WTC11 (cell line): Measurements from ENCODE around the gene KRT7. TPM values are rescaled to one million over a fixed set of nuclear protein-coding genes. Genes with fewer than 3 reads are reported as not detected.

ENCODE experiments used
- ATAC-seq: fragments of 200-7000 bp; cut with Tn5 transposase; 2 replicates; pipeline ENCODE4 v1.10.0; 2021; ENCODE audit warnings: mild to moderate bottlenecking, moderate library complexity
- CTCF ChIA-PET: fragments of 300-600 bp; sonication (Branson Sonifier 250); formaldehyde crosslinking; loops from one replicate; lab custom pipeline; 2021; ENCODE audit warnings: antibody characterized with exemption; lab: Charles Lee
- POLR2A ChIA-PET: fragments of 350-600 bp; sonication (Branson Sonifier 250); formaldehyde crosslinking; loops from one replicate; lab custom pipeline; 2021; ENCODE audit warnings: antibody characterized with exemption; lab: Charles Lee
- DNase-seq: peaks from one replicate; pipeline ENCODE4 v3.0.0; 2021; ENCODE audit warnings: low spot score
- H3K27ac Mint-ChIP-seq: 2 replicates; pipeline ENCODE4 v1.8.0; 2021; ENCODE audit warnings: mixed read lengths
- H3K27me3 Mint-ChIP-seq: 2 replicates; pipeline ENCODE4 v1.8.0; 2021; ENCODE audit warnings: low read depth, mild to moderate bottlenecking, moderate library complexity, mixed read lengths
- H3K36me3 Mint-ChIP-seq: 2 replicates; pipeline ENCODE4 v1.8.0; 2021; ENCODE audit warnings: mixed read lengths
- H3K4me1 Mint-ChIP-seq: 2 replicates; pipeline ENCODE4 v1.8.0; 2022; ENCODE audit warnings: mixed read lengths
- H3K4me3 Mint-ChIP-seq: 2 replicates; pipeline ENCODE4 v1.8.0; 2021; ENCODE audit warnings: mild to moderate bottlenecking, moderate library complexity, mixed read lengths
- H3K9me3 Mint-ChIP-seq: 2 replicates; pipeline ENCODE4 v1.8.0; 2021; ENCODE audit warnings: mixed read lengths
- AR ChIP-seq: fragments of 250-450 bp; sonication (Bioruptor Pico); IDR thresholded peaks from 2 replicates; pipeline ENCODE4 v1.9.0; 2021; ENCODE audit warnings: mild to moderate bottlenecking
- ATF1 ChIP-seq: sonication (generic); formaldehyde crosslinking; IDR thresholded peaks from 2 replicates; pipeline ENCODE4 v1.8.1; 2023; ENCODE audit warnings: mild to moderate bottlenecking, moderate library complexity, missing genetic modification reagents
- ATF3 ChIP-seq: sonication (generic); formaldehyde crosslinking; conservative IDR thresholded peaks from 2 replicates; pipeline ENCODE4 v1.8.1; 2022; ENCODE audit warnings: mild to moderate bottlenecking, missing genetic modification reagents
- ERG ChIP-seq: fragments of 250-450 bp; sonication (Bioruptor Pico); IDR thresholded peaks from 2 replicates; pipeline ENCODE4 v1.8.0; 2021; ENCODE audit warnings: mild to moderate bottlenecking
- HMGA2 ChIP-seq: fragments of 250-450 bp; sonication (Bioruptor Pico); IDR thresholded peaks from 2 replicates; pipeline ENCODE4 v1.4.0; 2021; ENCODE audit warnings: mild to moderate bottlenecking, moderate library complexity
- IRF2 ChIP-seq: sonication (generic); formaldehyde crosslinking; IDR thresholded peaks from 2 replicates; pipeline ENCODE4 v1.8.0; 2022; ENCODE audit warnings: low read depth, missing genetic modification reagents, borderline replicate concordance
- KAT7 ChIP-seq: sonication (generic); formaldehyde crosslinking; IDR thresholded peaks from 2 replicates; pipeline ENCODE4 v1.8.1; 2023; ENCODE audit warnings: missing genetic modification reagents, mild to moderate bottlenecking, borderline replicate concordance
- RORB ChIP-seq: fragments of 250-450 bp; sonication (Bioruptor Pico); IDR thresholded peaks from 2 replicates; pipeline ENCODE4 v1.9.0; 2021; ENCODE audit warnings: mild to moderate bottlenecking
- SMAD4 ChIP-seq: sonication (generic); formaldehyde crosslinking; IDR thresholded peaks from 2 replicates; pipeline ENCODE4 v1.8.0; 2022; ENCODE audit warnings: mild to moderate bottlenecking, missing genetic modification reagents
- TP53 ChIP-seq: sonication (generic); formaldehyde crosslinking; IDR thresholded peaks from 2 replicates; pipeline ENCODE4 v1.8.1; 2023; ENCODE audit warnings: mild to moderate bottlenecking, missing genetic modification reagents
- USF2 ChIP-seq: sonication (generic); formaldehyde crosslinking; IDR thresholded peaks from 2 replicates; pipeline ENCODE4 v1.8.1; 2023; ENCODE audit warnings: mild to moderate bottlenecking, missing genetic modification reagents, moderate library complexity
- ZMAT4 ChIP-seq: fragments of 250-450 bp; sonication (Bioruptor Pico); IDR thresholded peaks from 2 replicates; pipeline ENCODE4 v1.9.0; 2021; ENCODE audit warnings: mild to moderate bottlenecking
- ZNF138 ChIP-seq: sonication (generic); formaldehyde crosslinking; conservative IDR thresholded peaks from 2 replicates; pipeline ENCODE4 v1.8.1; 2022; ENCODE audit warnings: mild to moderate bottlenecking, moderate library complexity, missing genetic modification reagents
- ZNF232 ChIP-seq: sonication (generic); formaldehyde crosslinking; IDR thresholded peaks from 2 replicates; pipeline ENCODE4 v1.8.0; 2022; ENCODE audit warnings: mild to moderate bottlenecking, missing genetic modification reagents
- ZNF416 ChIP-seq: fragments of 250-450 bp; sonication (Bioruptor Pico); IDR thresholded peaks from 2 replicates; pipeline ENCODE4 v1.9.0; 2021; ENCODE audit warnings: mild to moderate bottlenecking, inconsistent platforms
- ZNF423 ChIP-seq: fragments of 250-450 bp; sonication (Bioruptor Pico); IDR thresholded peaks from 2 replicates; pipeline ENCODE4 v2.1.2; 2022; ENCODE audit warnings: mild to moderate bottlenecking, moderate library complexity
- total RNA-seq: library from RNA; stranded (reverse); gene quantifications from 3 replicates; pipeline ENCODE4 v1.2.3, GENCODE V29; 2021
- TF ChIP-seq, protein P1 (sequence below): sonication (generic); formaldehyde crosslinking; IDR thresholded peaks from 2 replicates; pipeline ENCODE4 v1.8.1; 2022; ENCODE audit warnings: low read depth, mild to moderate bottlenecking, moderate library complexity, missing genetic modification reagents, borderline replicate concordance
- TF ChIP-seq, protein P2 (sequence below): sonication (generic); formaldehyde crosslinking; IDR thresholded peaks from 2 replicates; pipeline ENCODE4 v1.8.1; 2022; ENCODE audit warnings: mild to moderate bottlenecking, missing genetic modification reagents, moderate library complexity, borderline replicate concordance
- TF ChIP-seq, protein P3 (sequence below): sonication (generic); formaldehyde crosslinking; IDR thresholded peaks from 2 replicates; pipeline ENCODE4 v1.8.1; 2023; ENCODE audit warnings: mild to moderate bottlenecking, missing genetic modification reagents
- TF ChIP-seq, protein P4 (sequence below): sonication (generic); formaldehyde crosslinking; IDR thresholded peaks from 2 replicates; pipeline ENCODE4 v1.8.1; 2022; ENCODE audit warnings: missing genetic modification reagents, borderline replicate concordance

Gene KRT7
- total RNA-seq, 1 experiment from 2014 or later = 10.6 TPM

DNA sequence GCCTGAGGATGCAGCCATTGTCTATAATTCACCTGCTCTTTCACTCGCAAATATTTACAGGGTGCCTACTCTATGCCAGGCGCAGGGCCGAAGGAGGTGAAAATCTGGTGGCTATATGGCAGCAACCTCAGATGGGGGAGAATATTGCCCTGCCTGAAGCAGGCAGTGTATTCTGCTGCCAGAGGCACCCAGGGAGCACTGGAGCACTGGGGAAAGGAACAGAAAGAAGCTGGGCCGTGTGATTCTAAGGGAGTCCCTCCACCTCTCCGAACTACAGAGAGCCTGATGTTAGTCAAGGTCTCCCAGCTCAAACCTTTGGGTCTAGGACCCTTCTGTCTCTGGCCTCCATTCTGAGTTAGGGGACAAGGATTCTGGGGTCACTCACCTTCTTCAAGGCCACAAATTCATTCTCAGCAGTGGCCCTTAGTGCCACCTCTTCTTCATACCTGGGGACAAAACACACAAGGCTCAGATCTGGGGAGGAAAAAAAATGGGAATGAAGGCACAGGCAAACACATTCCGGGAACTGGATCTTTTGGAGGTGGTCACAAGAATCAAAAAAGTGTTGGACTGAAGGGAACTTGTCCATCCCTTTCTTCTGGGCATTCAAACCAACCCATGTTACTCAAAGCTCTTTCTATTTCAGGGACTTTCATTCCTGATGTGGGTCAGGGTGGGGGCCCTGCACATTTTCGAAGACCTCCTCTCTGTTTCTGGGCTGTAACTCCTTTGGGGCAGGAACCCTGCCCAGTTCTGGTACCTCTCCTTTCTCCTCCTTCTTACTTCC lies 22.1 kb downstream of the KRT7 start:
- ChIA-PET CTCF (interaction anchor here (0.7 to 3.1 kb wide), 4 partner anchors 24 to 52 kb away, joined by 3 to 19 read pairs (median 4); no protein-coding TSS in a partner anchor), POLR2A (no interaction called here)
- no peak for TF ChIP-seq ZNF138 (CRISPR knock-in tag)
- TF ChIP-seq USF2 (CRISPR knock-in tag) = no peak
- TF ChIP-seq ZNF416 (CRISPR knock-in tag) = no peak
- TF ChIP-seq HMGA2 (CRISPR knock-in tag) = no peak
- TF ChIP-seq, protein P1, sequence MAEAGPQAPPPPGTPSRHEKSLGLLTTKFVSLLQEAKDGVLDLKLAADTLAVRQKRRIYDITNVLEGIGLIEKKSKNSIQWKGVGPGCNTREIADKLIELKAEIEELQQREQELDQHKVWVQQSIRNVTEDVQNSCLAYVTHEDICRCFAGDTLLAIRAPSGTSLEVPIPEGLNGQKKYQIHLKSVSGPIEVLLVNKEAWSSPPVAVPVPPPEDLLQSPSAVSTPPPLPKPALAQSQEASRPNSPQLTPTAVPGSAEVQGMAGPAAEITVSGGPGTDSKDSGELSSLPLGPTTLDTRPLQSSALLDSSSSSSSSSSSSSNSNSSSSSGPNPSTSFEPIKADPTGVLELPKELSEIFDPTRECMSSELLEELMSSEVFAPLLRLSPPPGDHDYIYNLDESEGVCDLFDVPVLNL (CRISPR knock-in tag) = no peak
- TF ChIP-seq ZNF232 = no peak
- no peak for TF ChIP-seq ZNF423
- peaks cover 66% of the 10 kb centered on the region for H3K27me3 Mint-ChIP-seq
- peaks cover 9% of the 10 kb centered on the region for H3K4me1 Mint-ChIP-seq
- no peak overlapping the region for H3K27ac Mint-ChIP-seq
- H3K36me3 Mint-ChIP-seq = peaks cover 4% of the 10 kb centered on the region
- no peak for DNase-seq
- H3K4me3 Mint-ChIP-seq = no peak overlapping the region
- no peak for ATAC-seq
- H3K9me3 Mint-ChIP-seq = peaks cover 11% of the 10 kb centered on the region

DNA sequence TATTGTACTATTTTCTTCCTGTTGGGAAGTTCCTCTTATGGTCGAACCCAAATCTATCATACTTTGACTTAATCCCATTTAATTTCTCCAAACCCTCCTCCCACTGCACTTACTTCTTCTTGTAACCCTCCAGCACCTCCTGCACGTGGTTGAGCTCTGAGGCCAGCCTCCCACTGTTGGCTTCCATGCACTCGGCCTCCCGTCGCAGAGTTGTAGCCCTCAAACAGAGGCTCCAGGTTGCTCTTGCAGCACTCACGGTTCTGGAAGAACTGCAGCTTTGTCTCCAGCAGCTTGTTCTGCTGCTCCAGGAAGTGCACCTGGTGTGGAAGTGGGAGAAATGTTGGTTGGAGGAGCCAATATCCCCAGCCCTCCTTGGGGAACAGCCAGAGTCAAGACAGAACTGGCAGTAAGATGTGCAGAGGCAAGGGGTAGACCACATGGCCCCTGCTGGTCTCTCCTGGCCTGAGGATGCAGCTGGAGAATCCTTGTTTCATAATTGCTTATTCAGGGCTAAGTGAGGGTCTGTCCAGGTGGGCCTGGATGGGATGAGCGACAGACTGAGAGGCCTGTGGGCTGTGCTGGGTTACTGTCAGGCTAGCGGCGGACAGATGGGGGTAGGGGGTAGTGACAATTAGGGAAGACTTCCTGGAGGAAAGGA lies 23.0 kb downstream of the KRT7 start:
- no peak for ATAC-seq
- Mint-ChIP-seq H3K4me3 (no peak overlapping the region), H3K4me1 (peaks cover 16% of the 10 kb centered on the region), H3K36me3 (peaks cover 9% of the 10 kb centered on the region), H3K27ac (no peak overlapping the region), H3K9me3 (peaks cover 20% of the 10 kb centered on the region), H3K27me3 (peaks cover 68% of the 10 kb centered on the region)
- ChIA-PET CTCF (interaction anchor here (0.9 to 3.1 kb wide), 3 partner anchors 23 to 36 kb away, joined by 3 to 19 read pairs (median 3); no protein-coding TSS in a partner anchor), POLR2A (no interaction called here)
- no peak for DNase-seq
- TF ChIP-seq SMAD4 (CRISPR knock-in tag) (no peak), AR (no peak), ERG (CRISPR knock-in tag) (no peak), ZNF232 (no peak), TP53 (CRISPR knock-in tag) (no peak), IRF2 (CRISPR knock-in tag) (no peak), ZMAT4 (CRISPR knock-in tag) (no peak), ATF3 (CRISPR knock-in tag) (no peak), KAT7 (CRISPR knock-in tag) (no peak), ATF1 (no peak), RORB (CRISPR knock-in tag) (no peak)
- TF ChIP-seq, protein P2, sequence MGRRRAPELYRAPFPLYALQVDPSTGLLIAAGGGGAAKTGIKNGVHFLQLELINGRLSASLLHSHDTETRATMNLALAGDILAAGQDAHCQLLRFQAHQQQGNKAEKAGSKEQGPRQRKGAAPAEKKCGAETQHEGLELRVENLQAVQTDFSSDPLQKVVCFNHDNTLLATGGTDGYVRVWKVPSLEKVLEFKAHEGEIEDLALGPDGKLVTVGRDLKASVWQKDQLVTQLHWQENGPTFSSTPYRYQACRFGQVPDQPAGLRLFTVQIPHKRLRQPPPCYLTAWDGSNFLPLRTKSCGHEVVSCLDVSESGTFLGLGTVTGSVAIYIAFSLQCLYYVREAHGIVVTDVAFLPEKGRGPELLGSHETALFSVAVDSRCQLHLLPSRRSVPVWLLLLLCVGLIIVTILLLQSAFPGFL (CRISPR knock-in tag) = no peak
- TF ChIP-seq, protein P3, sequence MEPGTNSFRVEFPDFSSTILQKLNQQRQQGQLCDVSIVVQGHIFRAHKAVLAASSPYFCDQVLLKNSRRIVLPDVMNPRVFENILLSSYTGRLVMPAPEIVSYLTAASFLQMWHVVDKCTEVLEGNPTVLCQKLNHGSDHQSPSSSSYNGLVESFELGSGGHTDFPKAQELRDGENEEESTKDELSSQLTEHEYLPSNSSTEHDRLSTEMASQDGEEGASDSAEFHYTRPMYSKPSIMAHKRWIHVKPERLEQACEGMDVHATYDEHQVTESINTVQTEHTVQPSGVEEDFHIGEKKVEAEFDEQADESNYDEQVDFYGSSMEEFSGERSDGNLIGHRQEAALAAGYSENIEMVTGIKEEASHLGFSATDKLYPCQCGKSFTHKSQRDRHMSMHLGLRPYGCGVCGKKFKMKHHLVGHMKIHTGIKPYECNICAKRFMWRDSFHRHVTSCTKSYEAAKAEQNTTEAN (CRISPR knock-in tag) = no peak
- TF ChIP-seq, protein P4, sequence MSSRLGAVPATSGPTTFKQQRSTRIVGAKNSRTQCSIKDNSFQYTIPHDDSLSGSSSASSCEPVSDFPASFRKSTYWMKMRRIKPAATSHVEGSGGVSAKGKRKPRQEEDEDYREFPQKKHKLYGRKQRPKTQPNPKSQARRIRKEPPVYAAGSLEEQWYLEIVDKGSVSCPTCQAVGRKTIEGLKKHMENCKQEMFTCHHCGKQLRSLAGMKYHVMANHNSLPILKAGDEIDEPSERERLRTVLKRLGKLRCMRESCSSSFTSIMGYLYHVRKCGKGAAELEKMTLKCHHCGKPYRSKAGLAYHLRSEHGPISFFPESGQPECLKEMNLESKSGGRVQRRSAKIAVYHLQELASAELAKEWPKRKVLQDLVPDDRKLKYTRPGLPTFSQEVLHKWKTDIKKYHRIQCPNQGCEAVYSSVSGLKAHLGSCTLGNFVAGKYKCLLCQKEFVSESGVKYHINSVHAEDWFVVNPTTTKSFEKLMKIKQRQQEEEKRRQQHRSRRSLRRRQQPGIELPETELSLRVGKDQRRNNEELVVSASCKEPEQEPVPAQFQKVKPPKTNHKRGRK (CRISPR knock-in tag) = no peak
